B cell (primary cell): ENCODE measurements around the gene PCSK6. TPM values are rescaled to one million over a fixed set of nuclear protein-coding genes. Genes with fewer than 3 reads are reported as not detected.

ENCODE experiments used
- ATAC-seq: fragments of 200-7000 bp; cut with Tn5 transposase; one replicate; pipeline ENCODE4 v1.10.0; 2021; ENCODE audit warnings: low read depth, mild to moderate bottlenecking, moderate number of reproducible peaks, moderate library complexity
- CTCF ChIA-PET: fragments of 350-600 bp; sonication (Branson Sonifier 250); formaldehyde crosslinking; loops from one replicate; lab custom pipeline; 2021; ENCODE audit warnings: antibody characterized with exemption, inconsistent platforms; lab: Charles Lee
- POLR2A ChIA-PET: fragments of 350-600 bp; sonication (Branson Sonifier 250); formaldehyde crosslinking; loops from one replicate; lab custom pipeline; 2021; ENCODE audit warnings: antibody characterized with exemption; lab: Charles Lee
- DNase-seq: peaks from one replicate; pipeline ENCODE4 v3.0.0; 2013
- H2AFZ ChIP-seq: 2 replicates; pipeline ENCODE4 v1.6.1; 2012; ENCODE audit warnings: mild to moderate bottlenecking, low read depth, low read length; ENCODE audit not compliant: insufficient read depth, poor library complexity, severe bottlenecking
- H3K27ac ChIP-seq, 2 donors: 1 replicate in 1 of 2; 2 replicates in 1 of 2; pipeline ENCODE4 v1.5.1; 2012 to 2013; ENCODE audit warnings: low read length in 2 of 2, mild to moderate bottlenecking in 2 of 2, moderate library complexity in 1 of 2
- H3K27me3 ChIP-seq, 4 experiments: fragments of 200-600 bp in 1 of 4; sonication (generic) in 1 of 4; replicated peaks in 1 of 4; 1 replicate in 2 of 4; 2 replicates in 2 of 4; pipeline versions ENCODE4 v1.6.1 to v1.7.0; 2013 to 2016; ENCODE audit warnings: low read length in 3 of 4, mild to moderate bottlenecking in 2 of 4, mixed read lengths in 1 of 4, moderate library complexity in 1 of 4; ENCODE audit not compliant: insufficient read depth in 4 of 4, control insufficient read depth in 3 of 4; ENCODE audit errors: control extremely low read depth in 1 of 4
- H3K36me3 ChIP-seq, 2 experiments: replicated peaks in 1 of 2; 1 replicate in 1 of 2; 2 replicates in 1 of 2; pipeline versions ENCODE4 v1.6.1 to v1.7.1; 2013; ENCODE audit warnings: low read length in 1 of 2; ENCODE audit not compliant: insufficient read depth in 2 of 2, control insufficient read depth in 1 of 2; ENCODE audit errors: control extremely low read depth in 1 of 2, extremely low read depth in 1 of 2
- H3K4me1 ChIP-seq, 2 donors: fragments of 200-600 bp in 1 of 2; sonication (generic) in 1 of 2; 1 replicate in 1 of 2; 2 replicates in 1 of 2; pipeline versions ENCODE4 v1.5.1 to v1.6.1; 2013 to 2017; ENCODE audit warnings: low read length in 2 of 2; ENCODE audit not compliant: control insufficient read depth in 2 of 2, insufficient read depth in 2 of 2
- H3K4me2 ChIP-seq: replicated peaks from 2 replicates; pipeline ENCODE3; 2012; ENCODE audit warnings: mild to moderate bottlenecking, low read depth, low read length; ENCODE audit not compliant: poor library complexity, severe bottlenecking
- H3K4me3 ChIP-seq, 5 experiments: fragments of 200-600 bp in 1 of 5; sonication (generic) in 1 of 5; 1 replicate in 3 of 5; 2 replicates in 2 of 5; pipeline versions ENCODE4 v1.5.1 to v1.7.0; 2011 to 2016; ENCODE audit warnings: low read length in 4 of 5, mild to moderate bottlenecking in 4 of 5, low read depth in 2 of 5, control low read depth in 1 of 5, moderate library complexity in 1 of 5; ENCODE audit not compliant: insufficient read depth in 1 of 5; ENCODE audit errors: control extremely low read depth in 1 of 5, extremely low read depth in 1 of 5
- H3K79me2 ChIP-seq: fragments of 200-600 bp; sonication (generic); one replicate; pipeline ENCODE4 v1.6.0; 2016; ENCODE audit warnings: low read length; ENCODE audit not compliant: control insufficient read depth, insufficient read depth
- H3K9ac ChIP-seq: fragments of 200-600 bp; sonication (generic); 2 replicates; pipeline ENCODE4 v1.6.1; 2017; ENCODE audit warnings: mild to moderate bottlenecking, low read length, moderate library complexity
- H3K9me3 ChIP-seq, 3 donors: one replicate each; pipeline versions ENCODE4 v1.6.1 to v1.7.1; 2013; ENCODE audit warnings: low read length in 2 of 3; ENCODE audit not compliant: control insufficient read depth in 2 of 3, insufficient read depth in 1 of 3; ENCODE audit errors: control extremely low read depth in 1 of 3
- H4K20me1 ChIP-seq: 2 replicates; pipeline ENCODE4 v1.6.0; 2012; ENCODE audit warnings: mild to moderate bottlenecking, low read length; ENCODE audit not compliant: insufficient read depth, control insufficient read depth, poor library complexity, severe bottlenecking
- H3K27ac Mint-ChIP-seq: one replicate; pipeline ENCODE4 v1.8.0; 2021; ENCODE audit warnings: mixed read lengths
- H3K27me3 Mint-ChIP-seq: one replicate; pipeline ENCODE4 v1.8.0; 2021; ENCODE audit warnings: mixed read lengths
- H3K4me1 Mint-ChIP-seq: one replicate; pipeline ENCODE4 v1.8.0; 2021; ENCODE audit warnings: mixed read lengths
- H3K4me3 Mint-ChIP-seq: one replicate; pipeline ENCODE4 v1.8.0; 2021; ENCODE audit warnings: mixed read lengths
- H3K9me3 Mint-ChIP-seq: one replicate; pipeline ENCODE4 v1.8.0; 2022; ENCODE audit warnings: mixed read lengths; ENCODE audit not compliant: insufficient read depth
- EZH2 ChIP-seq: IDR thresholded peaks from 2 replicates; pipeline ENCODE4 v1.6.1; 2012; ENCODE audit warnings: borderline replicate concordance, low read depth, mild to moderate bottlenecking, moderate library complexity, low read length; ENCODE audit not compliant: insufficient read depth, poor library complexity, severe bottlenecking
- WGBS: methylation state at CpG from one replicate; pipeline ENCODE4 v1.1.5; 2013; ENCODE audit warnings: missing lambda C conversion rate; ENCODE audit not compliant: insufficient coverage; 5-methylcytosine and 5-hydroxymethylcytosine counted together
- intact Hi-C: fragments of 100-400 bp; cut with micrococcal nuclease; formaldehyde crosslinking; loops from one replicate; pipeline ENCODE4 v1.10.0; 2022
- polyA plus RNA-seq: library from polyadenylated mRNA; depleted of rRNA; stranded (reverse); fragments of >200 nt; gene quantifications from 2 replicates; pipeline ENCODE4 v1.2.3, GENCODE V29; 2012
- total RNA-seq, 2 donors: library from RNA; stranded (reverse); fragments of 120-200 nt in 1 of 2; gene quantifications; 1 replicate in 1 of 2; 2 replicates in 1 of 2; pipeline versions ENCODE4 v1.2.3 to v1.2.4, GENCODE V29; 2013 to 2022
- TF ChIP-seq, protein P1 (sequence below): fragments of 200-600 bp; IDR thresholded peaks from one replicate; pipeline ENCODE4 v1.8.0; 2022; ENCODE audit warnings: antibody characterized with exemption, mild to moderate bottlenecking

PCSK6 gene
- total and polyA plus RNA-seq, 2 donors (not counting 1 experiment from before 2014, with no cell fraction given), result 0.66 to 1.6 TPM

GRCh38 chr15:101526021-101526420 lies 36.5 kb upstream of the PCSK6 start:
- no peaks in the 10 kb centered on the region for H3K9me3 Mint-ChIP-seq
- peaks cover 36% of the 10 kb centered on the region for H3K27me3 Mint-ChIP-seq
- Histone ChIP-seq H4K20me1 (no peaks in the 10 kb centered on the region), H3K9me3 (peaks cover 0 to 3% (median 0%) of the 10 kb centered on the region in 3 donors), H3K4me3 (no peak overlapping the region), H3K79me2 (no peaks in the 10 kb centered on the region), H3K4me2 (no peak overlapping the region), H2AFZ (no peak overlapping the region), H3K27me3 (peaks cover 0 to 2% (median 0%) of the 10 kb centered on the region in 4 experiments), H3K4me1 (no peaks in the 10 kb centered on the region), H3K27ac (no peak overlapping the region), H3K9ac (no peak overlapping the region), H3K36me3 (no peaks in the 10 kb centered on the region)
- H3K27ac Mint-ChIP-seq, result no peak overlapping the region
- ChIA-PET CTCF (no interaction called here), POLR2A (no interaction called here)
- ATAC-seq (no peak), DNase-seq (no peak)
- no peak overlapping the region for H3K4me3 Mint-ChIP-seq
- TF ChIP-seq, protein P1, sequence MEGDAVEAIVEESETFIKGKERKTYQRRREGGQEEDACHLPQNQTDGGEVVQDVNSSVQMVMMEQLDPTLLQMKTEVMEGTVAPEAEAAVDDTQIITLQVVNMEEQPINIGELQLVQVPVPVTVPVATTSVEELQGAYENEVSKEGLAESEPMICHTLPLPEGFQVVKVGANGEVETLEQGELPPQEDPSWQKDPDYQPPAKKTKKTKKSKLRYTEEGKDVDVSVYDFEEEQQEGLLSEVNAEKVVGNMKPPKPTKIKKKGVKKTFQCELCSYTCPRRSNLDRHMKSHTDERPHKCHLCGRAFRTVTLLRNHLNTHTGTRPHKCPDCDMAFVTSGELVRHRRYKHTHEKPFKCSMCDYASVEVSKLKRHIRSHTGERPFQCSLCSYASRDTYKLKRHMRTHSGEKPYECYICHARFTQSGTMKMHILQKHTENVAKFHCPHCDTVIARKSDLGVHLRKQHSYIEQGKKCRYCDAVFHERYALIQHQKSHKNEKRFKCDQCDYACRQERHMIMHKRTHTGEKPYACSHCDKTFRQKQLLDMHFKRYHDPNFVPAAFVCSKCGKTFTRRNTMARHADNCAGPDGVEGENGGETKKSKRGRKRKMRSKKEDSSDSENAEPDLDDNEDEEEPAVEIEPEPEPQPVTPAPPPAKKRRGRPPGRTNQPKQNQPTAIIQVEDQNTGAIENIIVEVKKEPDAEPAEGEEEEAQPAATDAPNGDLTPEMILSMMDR, result no peak
- 78% methylated on average over 6 of the region's 8 CpGs for WGBS
- peaks cover 7% of the 10 kb centered on the region for H3K4me1 Mint-ChIP-seq
- intact Hi-C loops, result no loop called here

- DNase-seq (no peak), ATAC-seq (no peak)
- Histone ChIP-seq H3K27me3 (peaks cover 0 to 7% (median under 1%) of the 10 kb centered on the region in 4 experiments), H3K79me2 (no peaks in the 10 kb centered on the region), H4K20me1 (no peaks in the 10 kb centered on the region), H3K9ac (no peak overlapping the region), H3K36me3 (no peaks in the 10 kb centered on the region), H3K4me3 (no peak overlapping the region), H3K9me3 (peaks cover 0 to 3% (median 0%) of the 10 kb centered on the region in 3 donors), H2AFZ (no peak overlapping the region), H3K4me2 (no peak overlapping the region), H3K4me1 (no peaks in the 10 kb centered on the region), H3K27ac (no peak overlapping the region)
- TF ChIP-seq EZH2, result no peak
- TF ChIP-seq, protein P1, result no peak
- intact Hi-C loops, result no loop called here
- H3K27ac Mint-ChIP-seq, result no peak overlapping the region
- WGBS, result 92% methylated on average over 6 of the region's 10 CpGs
- no peak overlapping the region for H3K4me3 Mint-ChIP-seq
- POLR2A ChIA-PET, result no interaction called here
- H3K27me3 Mint-ChIP-seq, result peaks cover 41% of the 10 kb centered on the region
- peaks cover 7% of the 10 kb centered on the region for H3K4me1 Mint-ChIP-seq
- CTCF ChIA-PET, result no interaction called here
- H3K9me3 Mint-ChIP-seq, result no peaks in the 10 kb centered on the region
Observed at GRCh38 chr15:101525087-101525669, 35.7 kb upstream of the PCSK6 start.
